Heart right ventricle (tissue), 16 donors: ENCODE results near the gene MFAP4. TPM values are rescaled to one million over a fixed set of nuclear protein-coding genes. Genes with fewer than 3 reads are reported as not detected.
A peak's percentile ranks its signal among the peaks of the same experiment; 100 is the strongest.

ENCODE experiments used
- ATAC-seq, 8 donors: fragments of 200-7000 bp; cut with Tn5 transposase; one replicate each; pipeline ENCODE4 v1.9.1; 2020; ENCODE audit warnings: mild to moderate bottlenecking in 8 of 8, moderate library complexity in 8 of 8, moderate number of reproducible peaks in 1 of 8
- DNase-seq, 2 donors: peaks; one replicate each; pipeline ENCODE4 v3.0.0-alpha.2; 2020
- H3K27ac ChIP-seq, 10 donors: fragments of 200-600 bp; sonication (generic) in 2 of 10; one replicate each; pipeline versions ENCODE4 v1.5.0 to v1.8.0; 2020 to 2022; ENCODE audit warnings: mild to moderate bottlenecking in 3 of 10
- H3K27me3 ChIP-seq, 7 donors: fragments of 200-600 bp; one replicate each; pipeline ENCODE4 v1.8.0; 2021 to 2022; ENCODE audit warnings: mild to moderate bottlenecking in 2 of 7
- H3K36me3 ChIP-seq, 9 donors: fragments of 200-600 bp; sonication (generic) in 1 of 9; one replicate each; pipeline versions ENCODE4 v1.5.0 to v1.8.0; 2020 to 2022; ENCODE audit warnings: mild to moderate bottlenecking in 2 of 9
- H3K4me1 ChIP-seq, 9 donors: fragments of 200-600 bp; sonication (generic) in 1 of 9; one replicate each; pipeline versions ENCODE4 v1.5.0 to v1.8.0; 2020 to 2022; ENCODE audit warnings: mild to moderate bottlenecking in 4 of 9
- H3K4me3 ChIP-seq, 10 donors: fragments of 200-600 bp; sonication (generic) in 2 of 10; one replicate each; pipeline versions ENCODE4 v1.5.0 to v1.8.0; 2020 to 2022; ENCODE audit warnings: mild to moderate bottlenecking in 7 of 10, moderate library complexity in 2 of 10
- H3K9me3 ChIP-seq, 11 donors: fragments of 200-600 bp in 10 of 11; sonication (generic) in 2 of 11; one replicate each; pipeline versions ENCODE4 v1.5.0 to v1.8.0; 2013 to 2022; ENCODE audit warnings: mild to moderate bottlenecking in 2 of 11, control low read depth in 1 of 11, moderate library complexity in 1 of 11
- WGBS, 2 donors: extraction: QIAGEN DNeasy Blood & Tissue Kit; methylation state at CpG; one replicate each; pipeline ENCODE4 v1.1.7; 2013; ENCODE audit warnings: inconsistent platforms in 1 of 2; 5-methylcytosine and 5-hydroxymethylcytosine counted together
- intact Hi-C, 10 donors: fragments of 100-400 bp; cut with DNase I; formaldehyde crosslinking; loops; one replicate each; pipeline versions ENCODE4 v1.11.1 to v1.14.2; 2022
- polyA plus RNA-seq, 2 donors: library from polyadenylated mRNA; stranded (reverse); fragments of 200-250 nt; gene quantifications; one replicate each; pipeline ENCODE4 v1.2.3, GENCODE V29; 2013
- total RNA-seq, 10 donors: library from RNA; stranded (reverse); fragmentation: NEBNext Ultra II Directional in 3 of 10; extraction: Animal tissue kit (Norgen Biotek cat#: 25700) in 3 of 10; gene quantifications; one replicate each; pipeline versions ENCODE4 v1.2.1 to v1.2.4, GENCODE V29; 2021 to 2023
- TF ChIP-seq, protein P1 (sequence below), 9 donors: fragments of 200-600 bp; sonication (generic) in 2 of 9; IDR thresholded peaks; one replicate each; pipeline versions ENCODE4 v1.5.0 to v1.8.0; 2021 to 2022; ENCODE audit warnings: antibody characterized with exemption in 9 of 9, mild to moderate bottlenecking in 5 of 9, moderate library complexity in 1 of 9
- donor health status: Arrhythmogenic right ventricular cardiomyopathy.
- donor health status: ischemic (EF 13 %, LVEDD 7.1; RV severe dilation, severe dysfunction).
- donor health status: healthy with polysubstance abuse.
- donor health status: DM: no; HTN: yes; CAD: no.
- donor health status: DM: no; HTN: no; CAD: no.
- donor health status: ischemic (EF 25% LVEDD 6.9; RV normal size, moderate dysfunction).
- donor health status: ischemic (EF 25% LVEDD 5.7; RV mildly dilated, moderate dysfunction).
- donor health status: healthy.
- donor health status: DM: yes; HTN: yes; CAD: no.
- donor health status: Ischemic cardiomyopathy.
- donor health status: ischemic (EF 35%, LVEDD 5.7; RV mildly dilated, moderate dysfunction).
- donor health status: nonischemic (EF 11% LVEDD 7.7; RV severe dilation, severe dysfunction).
- donor health status: DM: yes; HTN: yes; CAD: no.
- donor health status: PGD.
- donor health status: ischemic (EF 29% LVEDD 5.4; RV normal size, mild dysfunction).
- donor health status: nonischemic (EF 23%, LVEDD 6.1; RV moderate dilation, normal function).

The MFAP4 gene
- total and polyA plus RNA-seq, 12 donors: 15.4 to 101 (median 41.6) TPM

DNA sequence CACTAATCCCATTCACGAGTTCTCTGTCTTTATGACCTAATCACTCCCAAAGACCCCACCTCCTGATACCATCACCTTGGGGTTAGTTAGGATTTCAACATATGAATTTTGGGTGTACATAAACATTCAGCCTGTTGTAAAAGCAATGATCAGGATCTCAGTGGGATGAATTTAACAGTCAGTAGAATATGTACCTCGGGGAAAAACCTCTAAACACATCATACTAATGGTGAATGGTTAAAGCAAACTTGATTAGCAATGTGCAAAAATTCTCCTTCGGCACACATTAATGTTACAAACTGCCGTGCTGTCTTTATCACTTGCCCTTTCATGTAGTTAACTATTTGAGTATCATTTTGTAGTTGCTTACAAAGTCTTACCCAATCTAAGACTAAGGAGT is 34.2 kb upstream of the MFAP4 start:
- Histone ChIP-seq H3K27ac (no peak overlapping the region), H3K36me3 (no peaks in the 10 kb centered on the region), H3K4me1 (peaks cover 0 to 7% (median 0%) of the 10 kb centered on the region in 9 donors), H3K4me3 (no peak overlapping the region), H3K27me3 (no peaks in the 10 kb centered on the region), H3K9me3 (no peaks in the 10 kb centered on the region)
- 67 to 77% methylated on average over 4 of the region's 4 CpGs for WGBS, 2 donors
- TF ChIP-seq, protein P1, sequence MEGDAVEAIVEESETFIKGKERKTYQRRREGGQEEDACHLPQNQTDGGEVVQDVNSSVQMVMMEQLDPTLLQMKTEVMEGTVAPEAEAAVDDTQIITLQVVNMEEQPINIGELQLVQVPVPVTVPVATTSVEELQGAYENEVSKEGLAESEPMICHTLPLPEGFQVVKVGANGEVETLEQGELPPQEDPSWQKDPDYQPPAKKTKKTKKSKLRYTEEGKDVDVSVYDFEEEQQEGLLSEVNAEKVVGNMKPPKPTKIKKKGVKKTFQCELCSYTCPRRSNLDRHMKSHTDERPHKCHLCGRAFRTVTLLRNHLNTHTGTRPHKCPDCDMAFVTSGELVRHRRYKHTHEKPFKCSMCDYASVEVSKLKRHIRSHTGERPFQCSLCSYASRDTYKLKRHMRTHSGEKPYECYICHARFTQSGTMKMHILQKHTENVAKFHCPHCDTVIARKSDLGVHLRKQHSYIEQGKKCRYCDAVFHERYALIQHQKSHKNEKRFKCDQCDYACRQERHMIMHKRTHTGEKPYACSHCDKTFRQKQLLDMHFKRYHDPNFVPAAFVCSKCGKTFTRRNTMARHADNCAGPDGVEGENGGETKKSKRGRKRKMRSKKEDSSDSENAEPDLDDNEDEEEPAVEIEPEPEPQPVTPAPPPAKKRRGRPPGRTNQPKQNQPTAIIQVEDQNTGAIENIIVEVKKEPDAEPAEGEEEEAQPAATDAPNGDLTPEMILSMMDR (IDR thresholded peaks at IDR 0.05): no peak
- DNase-seq (no peak), ATAC-seq (no peak)
- intact Hi-C loops: no loop called here

DNA sequence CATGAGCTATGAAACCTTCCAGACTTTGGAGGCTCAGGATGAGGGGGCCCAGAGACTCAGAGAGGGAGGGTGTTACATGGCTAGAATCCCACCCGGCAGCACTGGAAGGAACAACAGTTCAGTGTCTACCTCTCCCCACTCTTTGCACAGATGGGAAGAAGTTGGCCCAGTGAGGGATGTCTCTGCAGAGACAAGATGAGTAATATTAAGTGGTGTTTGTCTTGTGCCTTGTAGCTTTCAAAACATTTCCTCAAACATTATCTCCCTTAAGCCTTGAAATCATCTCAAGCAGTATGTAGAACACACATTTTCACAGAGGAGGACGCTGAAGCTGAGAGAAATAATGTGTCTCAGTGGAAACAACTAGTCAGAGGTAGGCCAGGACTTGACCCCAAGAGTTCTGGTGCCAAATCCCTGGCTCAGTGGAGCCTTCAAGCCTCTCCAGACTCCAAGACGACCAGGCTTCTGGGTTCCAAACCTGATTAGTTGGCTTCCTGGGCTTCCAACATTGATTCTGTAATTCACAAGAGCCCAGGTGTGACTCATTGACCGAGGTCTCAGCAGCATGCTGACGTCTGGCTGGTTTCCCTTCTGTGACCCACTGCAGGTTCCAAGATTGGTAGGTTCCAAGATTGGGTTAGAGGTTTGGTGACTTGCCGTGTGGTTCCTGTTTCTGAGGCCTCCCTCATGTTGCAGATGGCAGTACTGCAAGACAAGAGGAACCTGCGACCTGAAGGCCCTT is 31.4 kb upstream of the MFAP4 start:
- peak overlapping the region in 1 of 10 donors; percentile 24 for H3K27ac ChIP-seq
- no peaks in the 10 kb centered on the region for H3K36me3 ChIP-seq

DNA sequence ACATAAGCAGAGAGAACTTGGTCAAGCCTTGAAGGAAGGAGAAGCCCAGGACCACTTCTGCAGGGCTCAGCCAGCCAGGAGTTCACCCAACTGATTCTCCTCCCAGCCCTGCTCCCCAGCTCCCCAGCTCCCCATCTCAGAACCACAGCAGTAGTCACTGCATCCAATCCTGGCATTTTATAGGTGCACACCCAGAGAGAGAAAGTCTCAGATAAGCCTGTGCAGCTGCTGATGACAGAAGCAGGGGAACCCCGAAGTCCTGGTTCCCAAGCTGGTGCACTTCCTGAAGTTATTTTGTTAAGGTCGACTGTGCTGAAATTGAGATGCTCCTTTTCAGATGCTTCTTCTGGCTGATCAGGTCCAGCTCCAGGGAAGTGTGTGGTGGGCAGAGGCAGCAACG is 30.6 kb upstream of the MFAP4 start:
- H3K9me3 ChIP-seq: no peaks in the 10 kb centered on the region
- TF ChIP-seq, protein P1 (IDR thresholded peaks at IDR 0.05): no peak
- H3K36me3 ChIP-seq: no peaks in the 10 kb centered on the region
- H3K4me3 ChIP-seq: no peak overlapping the region
- intact Hi-C loops: no loop called here
- 65 to 74% methylated on average over 3 of the region's 3 CpGs for WGBS, 2 donors
- H3K4me1 ChIP-seq: peaks cover 0 to 4% (median 0%) of the 10 kb centered on the region in 9 donors
- DNase-seq (no peak), ATAC-seq (no peak)
- no peak overlapping the region for H3K27ac ChIP-seq
- H3K27me3 ChIP-seq: peaks cover 0 to 6% (median 0%) of the 10 kb centered on the region in 7 donors

More for the DNA sequence above, 31.4 kb upstream of the MFAP4 start:
- peaks cover 0 to 4% (median 0%) of the 10 kb centered on the region in 9 donors for H3K4me1 ChIP-seq
- intact Hi-C loops: no loop called here
- H3K27me3 ChIP-seq: peaks cover 0 to 5% (median 0%) of the 10 kb centered on the region in 7 donors
- TF ChIP-seq, protein P1 (IDR thresholded peaks at IDR 0.05): peak in 1 of 9 donors; percentile 6
- whole genome bisulfite sequencing, 2 donors: 69 to 73% methylated on average over 7 of the region's 7 CpGs
- ATAC-seq: peak in 3 of 8 donors; percentile 24 to 45 (median 36)
- DNase-seq: no peak
- no peaks in the 10 kb centered on the region for H3K9me3 ChIP-seq
- H3K4me3 ChIP-seq: no peak overlapping the region

DNA sequence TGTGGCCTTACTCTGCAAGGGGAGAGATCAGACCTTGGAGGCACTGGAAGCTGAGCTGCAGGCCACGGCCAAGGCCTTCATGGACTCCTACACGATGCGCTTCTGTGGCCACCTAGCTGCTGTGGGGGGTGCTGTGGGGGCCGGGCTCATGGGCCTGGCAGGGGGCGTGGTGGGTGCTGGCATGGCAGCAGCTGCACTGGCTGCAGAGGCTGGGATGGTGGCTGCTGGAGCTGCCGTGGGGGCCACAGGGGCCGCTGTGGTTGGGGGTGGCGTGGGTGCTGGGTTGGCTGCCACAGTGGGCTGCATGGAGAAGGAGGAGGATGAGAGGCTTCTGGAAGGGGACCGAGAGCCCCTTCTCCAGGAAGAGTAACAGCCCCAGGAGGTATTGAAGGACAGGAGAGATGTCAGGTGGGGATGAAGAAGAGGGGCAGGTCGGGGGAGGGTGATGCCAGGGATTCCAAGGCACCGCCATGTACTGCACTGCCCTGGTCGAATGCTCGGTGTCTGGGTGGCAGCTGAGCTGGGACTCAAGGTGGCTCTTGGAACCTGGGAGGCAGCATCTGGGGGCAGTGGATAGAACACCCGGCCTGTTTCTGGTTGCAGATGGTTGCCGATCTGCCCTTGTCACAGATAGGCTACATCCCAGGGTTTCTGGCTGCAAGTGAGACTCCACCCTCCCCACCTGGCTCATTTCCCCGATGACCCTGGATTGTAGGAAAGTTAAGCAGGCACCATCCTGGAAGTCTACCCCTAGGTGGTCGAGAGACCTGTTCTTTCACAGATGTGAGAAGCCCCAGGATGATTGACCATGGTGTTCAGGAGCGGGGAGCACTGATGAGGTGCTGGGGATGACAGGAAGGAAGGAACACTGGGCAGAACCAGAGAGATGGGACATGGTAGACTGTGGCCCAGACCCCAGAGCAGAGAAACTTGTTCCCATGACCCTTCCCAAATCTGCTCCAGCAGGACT is 29.1 kb upstream of the MFAP4 start:
- peaks cover 0 to 9% (median 0%) of the 10 kb centered on the region in 9 donors for H3K4me1 ChIP-seq
- no peak for ATAC-seq
- H3K4me3 ChIP-seq: no peak overlapping the region
- DNase-seq: no peak
- H3K27ac ChIP-seq: no peak overlapping the region
- TF ChIP-seq, protein P1 (IDR thresholded peaks at IDR 0.05): no peak
- peaks cover 0 to 6% (median 0%) of the 10 kb centered on the region in 7 donors for H3K27me3 ChIP-seq
- no peaks in the 10 kb centered on the region for H3K36me3 ChIP-seq
- 92 to 93% methylated on average over 18 of the region's 18 CpGs for WGBS, 2 donors
- intact Hi-C loops: no loop called here
- no peaks in the 10 kb centered on the region for H3K9me3 ChIP-seq
